Vagina (tissue), 2 donors: ENCODE measurements around the gene PHYH.
"Not testable (repeated sequence)": the region's sequence is repeated elsewhere in the genome, so short reads cannot be mapped to it uniquely, and the experiment has no call there.

Source experiments
- CTCF ChIP-seq, 3 experiments: fragments of 450-650 bp in 2 of 3; fragments of 200-600 bp in 1 of 3; sonication (generic) in 1 of 3; IDR thresholded peaks; one replicate each; pipeline ENCODE4 v1.5.1; 2017 to 2019; ENCODE audit warnings: antibody characterized with exemption in 3 of 3, mild to moderate bottlenecking in 2 of 3, moderate library complexity in 2 of 3
- POLR2A ChIP-seq, 2 donors: fragments of 450-650 bp; IDR thresholded peaks; one replicate each; pipeline ENCODE4 v1.6.1; 2017; ENCODE audit warnings: antibody characterized with exemption in 2 of 2, mild to moderate bottlenecking in 2 of 2, moderate library complexity in 2 of 2
- POLR2AphosphoS5 ChIP-seq, 2 donors: sonication (generic); formaldehyde crosslinking; IDR thresholded peaks; one replicate each; pipeline ENCODE4 v1.9.0; 2017; ENCODE audit warnings: antibody characterized with exemption in 2 of 2, mild to moderate bottlenecking in 2 of 2, low read depth in 1 of 2; ENCODE audit not compliant: insufficient read depth in 1 of 2

GRCh38 chr10:13276146-13276545 is 23.7 kb downstream of the PHYH start:
- TF ChIP-seq CTCF (IDR thresholded peaks at IDR 0.05); POLR2A (IDR thresholded peaks at IDR 0.05); POLR2AphosphoS5 (IDR thresholded peaks at IDR 0.05; ENCODE audit: insufficient read depth in 1 of 2, low read depth in 1 of 2): not testable (repeated sequence)
